Smooth muscle cell (in vitro differentiated cells): ENCODE data around the gene SAMD3. TPM values are rescaled to one million over a fixed set of nuclear protein-coding genes. Genes with fewer than 3 reads are reported as not detected.
"Not testable (repeated sequence)": the region's sequence is repeated elsewhere in the genome, so short reads cannot be mapped to it uniquely, and the experiment has no call there.

Source experiments
- DNase-seq: peaks from one replicate; lab custom pipeline; 2025; ENCODE audit not compliant: unreplicated experiment; lab: John Stamatoyannopoulos, UW
- H2AFZ ChIP-seq: fragments of 200-600 bp; sonication (generic); 2 replicates; pipeline ENCODE4 v1.6.0; 2016; ENCODE audit warnings: antibody characterized with exemption, low read depth, mild to moderate bottlenecking
- H3F3A ChIP-seq: fragments of 200-600 bp; sonication (generic); 2 replicates; pipeline ENCODE4 v1.6.0; 2017; ENCODE audit warnings: antibody characterized with exemption, low read depth
- H3K27ac ChIP-seq: fragments of 200-600 bp; sonication (generic); 2 replicates; pipeline ENCODE4 v1.5.1; 2016; ENCODE audit warnings: low read depth, mild to moderate bottlenecking
- H3K27me3 ChIP-seq: fragments of 200-600 bp; sonication (generic); 2 replicates; pipeline ENCODE4 v1.6.1; 2016; ENCODE audit warnings: low read depth, mild to moderate bottlenecking
- H3K36me3 ChIP-seq: fragments of 200-600 bp; sonication (generic); 2 replicates; pipeline ENCODE4 v1.5.1; 2016; ENCODE audit warnings: low read depth
- H3K4me1 ChIP-seq: fragments of 200-600 bp; sonication (generic); 2 replicates; pipeline ENCODE4 v1.5.1; 2016; ENCODE audit warnings: low read depth
- H3K4me2 ChIP-seq: fragments of 200-600 bp; sonication (generic); 2 replicates; pipeline ENCODE4 v1.6.0; 2016; ENCODE audit warnings: mild to moderate bottlenecking
- H3K4me3 ChIP-seq: fragments of 200-600 bp; sonication (generic); 2 replicates; pipeline ENCODE4 v1.5.1; 2016; ENCODE audit warnings: mild to moderate bottlenecking
- H3K79me2 ChIP-seq: fragments of 200-600 bp; sonication (generic); 2 replicates; pipeline ENCODE4 v1.6.0; 2016; ENCODE audit warnings: low read depth, mild to moderate bottlenecking
- H3K9ac ChIP-seq: fragments of 200-600 bp; sonication (generic); 2 replicates; pipeline ENCODE4 v1.6.0; 2016; ENCODE audit warnings: low read depth
- H3K9me3 ChIP-seq: fragments of 200-600 bp; sonication (generic); replicated peaks from 2 replicates; pipeline ENCODE4 v1.5.1; 2016; ENCODE audit warnings: low read depth
- H4K20me1 ChIP-seq: fragments of 200-600 bp; sonication (generic); 2 replicates; pipeline ENCODE4 v1.6.0; 2016; ENCODE audit warnings: low read depth
- WGBS: methylation state at CpG from one replicate; pipeline ENCODE4 v1.1.7; 2016; ENCODE audit warnings: low lambda C conversion rate; 5-methylcytosine and 5-hydroxymethylcytosine counted together
- polyA plus RNA-seq: library from polyadenylated mRNA; unstranded; fragments of >200 nt; fragmentation: Nextera tagmentation; extraction: Ambion mirVana; gene quantifications from 2 replicates; pipeline ENCODE4 v1.2.1, GENCODE V29; 2016
- total RNA-seq: library from RNA; depleted of rRNA; stranded (reverse); fragments of >200 nt; gene quantifications from 2 replicates; pipeline ENCODE4 v1.2.3, GENCODE V29; 2014
- TF ChIP-seq, protein P1 (sequence below): fragments of 200-600 bp; sonication (generic); IDR thresholded peaks from 2 replicates; pipeline ENCODE4 v1.5.1; 2017; ENCODE audit warnings: borderline replicate concordance, mild to moderate bottlenecking, antibody characterized with exemption; ENCODE audit not compliant: insufficient read depth, poor library complexity, severe bottlenecking

Gene SAMD3
- total and polyA plus RNA-seq, 2 experiments from 2014 or later = 2.1 to 3.5 TPM

DNA sequence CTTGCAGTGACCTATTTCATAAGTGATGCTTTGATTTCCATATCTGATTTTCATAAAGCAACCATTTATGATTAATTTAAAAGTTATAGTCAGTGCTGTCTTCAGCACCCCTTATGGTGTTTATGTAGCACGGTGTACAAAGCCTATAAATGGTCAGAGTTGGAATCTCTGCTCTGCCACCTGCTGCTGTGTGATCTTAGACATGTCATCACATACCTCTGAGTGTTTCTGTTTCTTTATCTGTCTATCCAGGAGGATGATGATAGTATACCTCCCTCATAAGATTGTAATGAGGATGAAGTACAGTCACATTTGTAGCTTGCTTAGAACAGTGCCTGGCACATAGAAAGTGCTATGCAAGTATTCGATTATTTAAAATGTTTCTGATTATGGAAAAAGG, 100.5 kb downstream of the SAMD3 start:
- TF ChIP-seq, protein P1, sequence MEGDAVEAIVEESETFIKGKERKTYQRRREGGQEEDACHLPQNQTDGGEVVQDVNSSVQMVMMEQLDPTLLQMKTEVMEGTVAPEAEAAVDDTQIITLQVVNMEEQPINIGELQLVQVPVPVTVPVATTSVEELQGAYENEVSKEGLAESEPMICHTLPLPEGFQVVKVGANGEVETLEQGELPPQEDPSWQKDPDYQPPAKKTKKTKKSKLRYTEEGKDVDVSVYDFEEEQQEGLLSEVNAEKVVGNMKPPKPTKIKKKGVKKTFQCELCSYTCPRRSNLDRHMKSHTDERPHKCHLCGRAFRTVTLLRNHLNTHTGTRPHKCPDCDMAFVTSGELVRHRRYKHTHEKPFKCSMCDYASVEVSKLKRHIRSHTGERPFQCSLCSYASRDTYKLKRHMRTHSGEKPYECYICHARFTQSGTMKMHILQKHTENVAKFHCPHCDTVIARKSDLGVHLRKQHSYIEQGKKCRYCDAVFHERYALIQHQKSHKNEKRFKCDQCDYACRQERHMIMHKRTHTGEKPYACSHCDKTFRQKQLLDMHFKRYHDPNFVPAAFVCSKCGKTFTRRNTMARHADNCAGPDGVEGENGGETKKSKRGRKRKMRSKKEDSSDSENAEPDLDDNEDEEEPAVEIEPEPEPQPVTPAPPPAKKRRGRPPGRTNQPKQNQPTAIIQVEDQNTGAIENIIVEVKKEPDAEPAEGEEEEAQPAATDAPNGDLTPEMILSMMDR = no peak
- no peaks in the 10 kb centered on the region for H3K27me3 ChIP-seq
- H3K79me2 ChIP-seq = no peaks in the 10 kb centered on the region
- H2AFZ ChIP-seq = no peak overlapping the region
- no peak overlapping the region for H3K4me2 ChIP-seq
- H3K4me1 ChIP-seq = no peaks in the 10 kb centered on the region
- no peaks in the 10 kb centered on the region for H3K36me3 ChIP-seq
- DNase-seq = no peak
- no peaks in the 10 kb centered on the region for H3K9me3 ChIP-seq
- H3K4me3 ChIP-seq = no peak overlapping the region
- no peak overlapping the region for H3K27ac ChIP-seq
- H4K20me1 ChIP-seq = no peaks in the 10 kb centered on the region
- H3K9ac ChIP-seq = no peak overlapping the region
- WGBS = 92% methylated on average over 2 of the region's 2 CpGs
- H3F3A ChIP-seq = no peaks in the 10 kb centered on the region

DNA sequence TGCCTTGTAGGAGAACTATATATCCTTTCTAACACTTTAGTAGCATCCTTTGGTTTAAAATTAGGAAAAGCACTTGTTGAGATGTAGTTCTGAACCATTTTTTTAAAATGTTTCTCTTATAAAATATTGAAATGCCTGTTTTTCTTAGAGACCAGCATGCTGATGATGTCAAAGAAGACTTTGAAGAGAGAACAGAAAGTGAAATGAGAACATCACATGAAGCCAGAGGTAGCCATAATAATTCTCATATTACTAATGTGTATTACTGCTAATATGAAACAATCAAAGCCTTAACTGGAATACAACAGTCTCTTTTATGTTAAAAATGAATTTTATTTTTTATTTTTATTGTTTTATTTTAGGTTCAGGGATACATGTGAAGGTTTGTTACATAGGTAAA, 102.0 kb downstream of the SAMD3 start:
- Histone ChIP-seq H3K27ac (no peak overlapping the region), H3F3A (no peaks in the 10 kb centered on the region), H3K36me3 (no peaks in the 10 kb centered on the region), H4K20me1 (no peaks in the 10 kb centered on the region), H3K9me3 (no peaks in the 10 kb centered on the region), H2AFZ (no peak overlapping the region), H3K79me2 (no peaks in the 10 kb centered on the region), H3K4me2 (no peak overlapping the region), H3K4me3 (no peak overlapping the region), H3K4me1 (no peaks in the 10 kb centered on the region), H3K27me3 (no peaks in the 10 kb centered on the region), H3K9ac (no peak overlapping the region)
- TF ChIP-seq, protein P1 = no peak
- DNase-seq = no peak

DNA sequence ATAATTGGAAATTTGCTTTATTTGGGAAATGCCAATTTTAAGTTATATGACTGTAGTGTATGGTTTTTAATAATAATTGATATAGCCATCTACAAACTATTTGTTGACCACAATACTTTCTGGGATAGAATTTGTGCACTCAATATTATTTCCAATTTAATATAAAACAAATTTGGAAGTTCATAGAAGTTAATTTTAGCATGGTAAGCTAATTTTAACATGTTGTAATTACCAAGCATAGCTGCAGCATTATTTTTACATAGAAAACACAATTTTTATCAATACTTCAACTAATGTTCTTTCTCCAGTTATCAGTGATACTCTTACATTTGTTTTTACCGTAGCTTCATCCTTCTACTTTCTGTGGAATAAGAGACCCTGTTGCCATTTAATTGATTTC, 103.5 kb downstream of the SAMD3 start:
- no peaks in the 10 kb centered on the region for H3K27me3 ChIP-seq
- H3K4me1 ChIP-seq = no peaks in the 10 kb centered on the region
- no peaks in the 10 kb centered on the region for H4K20me1 ChIP-seq
- no peak overlapping the region for H3K4me3 ChIP-seq
- no peaks in the 10 kb centered on the region for H3K79me2 ChIP-seq
- H2AFZ ChIP-seq = no peak overlapping the region
- H3K4me2 ChIP-seq = no peak overlapping the region
- no peaks in the 10 kb centered on the region for H3K9me3 ChIP-seq
- no peaks in the 10 kb centered on the region for H3F3A ChIP-seq
- H3K27ac ChIP-seq = no peak overlapping the region
- no peak overlapping the region for H3K9ac ChIP-seq
- 100% methylated on average over 1 of the region's 1 CpG for WGBS
- TF ChIP-seq, protein P1 = no peak
- H3K36me3 ChIP-seq = no peaks in the 10 kb centered on the region
- DNase-seq = no peak

GRCh38 chr6:130118236-130118635, 104.5 kb downstream of the SAMD3 start:
- H3K4me2 ChIP-seq = no peak overlapping the region
- no peaks in the 10 kb centered on the region for H3K27me3 ChIP-seq
- no peaks in the 10 kb centered on the region for H3F3A ChIP-seq
- no peak for DNase-seq
- TF ChIP-seq, protein P1 = no peak
- H3K4me3 ChIP-seq = no peak overlapping the region
- 95% methylated on average over 6 of the region's 6 CpGs for WGBS
- no peaks in the 10 kb centered on the region for H4K20me1 ChIP-seq
- no peak overlapping the region for H3K9ac ChIP-seq
- H3K27ac ChIP-seq = no peak overlapping the region
- H3K36me3 ChIP-seq = no peaks in the 10 kb centered on the region
- H3K9me3 ChIP-seq = no peaks in the 10 kb centered on the region
- H3K4me1 ChIP-seq = no peaks in the 10 kb centered on the region
- no peaks in the 10 kb centered on the region for H3K79me2 ChIP-seq
- H2AFZ ChIP-seq = no peak overlapping the region

GRCh38 chr6:130117187-130117701, 105.5 kb downstream of the SAMD3 start:
- H2AFZ ChIP-seq, H3K79me2 ChIP-seq, H3K4me1 ChIP-seq, H3K36me3 ChIP-seq, H4K20me1 ChIP-seq, DNase-seq, H3K27me3 ChIP-seq, H3K9me3 ChIP-seq, H3K4me3 ChIP-seq, H3F3A ChIP-seq, H3K4me2 ChIP-seq, H3K9ac ChIP-seq, H3K27ac ChIP-seq: not testable (repeated sequence)
- 100% methylated on average over 2 of the region's 4 CpGs for WGBS
